HG02759 (cell line): ENCODE data around the gene SLC35G4.
"Not testable (repeated sequence)": the region's sequence is repeated elsewhere in the genome, so short reads cannot be mapped to it uniquely, and the experiment has no call there.

Experiments
- ATAC-seq: cut with Tn5 transposase; IDR thresholded peaks from one replicate; pipeline ENCODE4 v1.9.1; 2021; ENCODE audit warnings: mild to moderate bottlenecking, moderate library complexity; ENCODE audit not compliant: unreplicated experiment

Gene SLC35G4

DNA sequence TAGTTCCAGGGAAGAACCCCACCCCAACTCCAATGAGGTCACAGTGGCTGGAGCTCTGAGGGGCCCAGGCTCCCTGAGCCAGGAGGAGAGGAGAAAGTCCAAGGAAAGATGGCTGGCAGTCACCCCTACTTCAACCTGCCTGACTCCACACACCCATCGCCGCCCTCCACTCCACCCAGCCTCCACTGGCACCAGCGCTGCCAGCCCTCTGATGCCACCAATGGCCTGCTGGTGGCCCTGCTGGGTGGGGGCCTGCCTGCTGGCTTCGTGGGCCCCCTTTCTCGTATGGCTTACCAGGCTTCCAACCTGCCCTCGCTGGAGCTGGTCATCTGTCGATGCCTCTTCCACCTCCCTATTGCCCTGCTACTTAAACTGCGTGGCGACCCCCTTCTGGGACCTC lies at the start of gene SLC35G4:
SLC35G4 (plus strand) TSS at position 109 of the 400 bp plus-strand sequence; CDS start at position 109, 0 bp downstream.
- ATAC-seq, result not testable (repeated sequence)

DNA sequence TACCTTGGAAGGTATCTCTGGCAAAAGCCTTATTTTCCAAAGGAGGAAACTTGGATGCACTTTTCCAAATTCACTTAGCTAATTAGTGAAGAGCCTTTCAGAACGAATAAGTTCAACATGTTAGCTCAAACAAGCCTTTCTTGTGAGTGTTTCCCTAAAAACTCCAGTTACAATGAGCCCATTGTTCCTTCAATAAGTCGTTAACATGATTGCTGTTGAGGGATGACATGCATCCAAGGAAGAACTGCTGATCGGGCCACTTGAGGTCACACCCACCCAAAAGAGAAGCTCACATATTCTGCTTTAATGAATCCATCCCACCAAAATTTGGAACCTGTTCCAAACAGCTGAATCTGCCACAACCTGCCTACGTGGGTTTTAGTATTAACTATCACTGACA lies 48.1 kb upstream of the SLC35G4 start:
- ATAC-seq, result no peak

DNA sequence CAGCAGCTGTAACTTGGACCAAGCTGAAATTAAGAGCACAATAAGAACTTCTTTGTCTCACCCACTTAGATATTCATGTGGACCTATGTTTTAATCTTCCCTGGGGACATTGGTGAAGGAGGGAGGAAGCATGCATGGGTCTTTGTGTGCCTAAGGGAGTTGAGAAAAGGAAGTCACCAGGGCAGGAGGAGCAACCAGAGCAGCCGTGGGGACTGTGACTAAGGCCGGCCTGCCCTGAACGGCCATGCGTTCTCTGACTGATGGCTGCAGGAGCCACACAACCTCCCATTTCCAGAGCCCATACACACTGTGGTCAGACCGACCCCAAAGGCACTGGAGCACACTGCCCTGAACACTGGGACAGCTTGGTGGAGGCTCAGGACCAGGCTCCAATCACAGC lies 43.7 kb upstream of the SLC35G4 start:
- ATAC-seq, result no peak

DNA sequence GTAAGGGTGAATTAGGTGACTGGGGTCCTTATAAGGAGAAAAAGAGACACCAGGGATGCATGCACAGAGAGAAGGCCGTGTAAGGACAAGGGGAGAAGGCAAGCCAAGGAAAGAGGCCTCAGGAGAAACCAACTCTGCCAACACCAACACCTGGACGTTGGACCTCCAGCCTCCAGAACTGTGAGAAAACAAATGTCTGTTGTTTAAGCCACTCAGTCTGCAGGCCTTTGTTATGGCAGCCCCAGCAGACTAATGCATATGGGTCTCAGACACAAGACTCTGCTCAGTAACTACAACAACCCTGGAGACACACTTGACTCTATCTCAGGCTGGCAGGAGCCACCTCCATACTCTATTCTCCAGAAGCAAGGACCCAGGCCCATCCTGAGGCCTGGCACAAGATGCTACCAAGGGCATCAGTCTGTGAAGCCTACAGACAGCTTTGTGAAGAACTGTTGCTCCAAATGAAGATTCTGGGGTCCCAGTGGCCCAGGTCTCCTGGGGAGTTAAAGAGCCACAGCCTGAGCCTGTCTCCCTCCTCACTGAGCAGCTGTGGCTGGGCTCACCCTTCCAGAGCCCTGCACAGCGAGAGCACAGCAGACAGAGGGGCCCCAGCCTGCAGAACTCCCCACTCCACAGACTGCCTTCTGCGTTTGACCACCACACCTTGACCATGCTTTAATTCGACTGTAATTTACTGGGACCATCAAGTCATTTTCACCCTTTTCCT lies 43.0 kb upstream of the SLC35G4 start:
- ATAC-seq, result no peak

DNA sequence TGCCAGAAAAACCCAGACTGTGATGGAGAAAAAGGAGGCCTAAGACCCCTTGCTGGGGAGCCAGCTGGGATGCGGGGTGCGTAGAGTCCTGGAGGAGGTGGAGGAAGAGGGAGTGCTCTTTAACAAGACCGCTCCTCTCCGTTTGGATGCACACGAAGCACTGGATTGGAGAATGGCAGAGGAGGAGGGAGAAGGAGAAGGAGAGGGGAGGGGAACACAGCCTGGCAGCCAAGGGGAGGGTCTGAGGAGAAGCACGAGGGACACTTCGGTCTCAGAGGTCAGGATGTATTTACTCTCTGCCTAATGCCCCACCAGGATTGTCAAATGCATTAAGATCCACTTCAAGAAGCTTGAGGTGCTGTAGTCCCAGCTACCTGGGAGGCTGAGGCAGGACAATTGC lies 42.0 kb upstream of the SLC35G4 start:
- no peak for ATAC-seq

DNA sequence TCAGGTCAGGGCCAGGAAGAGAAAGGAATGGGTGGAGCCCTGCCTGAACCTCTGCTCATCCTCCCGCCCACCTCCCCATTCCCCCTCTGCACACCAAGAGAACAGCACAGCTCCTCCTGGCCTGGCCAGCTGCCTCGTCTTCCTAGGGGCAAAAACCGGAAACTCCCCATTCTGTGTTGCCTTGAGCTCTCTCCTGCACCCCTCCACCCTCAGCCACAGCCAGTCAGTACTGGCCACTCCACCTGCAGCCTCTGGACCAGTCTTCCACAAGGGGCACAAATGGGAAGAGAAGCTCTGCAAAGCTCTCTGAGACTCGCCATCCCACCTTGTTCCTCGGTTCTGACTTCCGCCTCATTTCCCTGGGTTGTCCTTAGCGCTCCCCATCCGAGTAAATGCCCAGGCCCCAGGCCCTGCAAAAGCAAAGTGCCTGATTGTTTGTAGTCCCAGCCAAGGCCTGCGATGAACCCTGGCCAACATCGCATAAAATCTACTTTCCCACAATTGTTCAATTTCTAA lies 39.3 kb upstream of the SLC35G4 start:
- ATAC-seq, result no peak

DNA sequence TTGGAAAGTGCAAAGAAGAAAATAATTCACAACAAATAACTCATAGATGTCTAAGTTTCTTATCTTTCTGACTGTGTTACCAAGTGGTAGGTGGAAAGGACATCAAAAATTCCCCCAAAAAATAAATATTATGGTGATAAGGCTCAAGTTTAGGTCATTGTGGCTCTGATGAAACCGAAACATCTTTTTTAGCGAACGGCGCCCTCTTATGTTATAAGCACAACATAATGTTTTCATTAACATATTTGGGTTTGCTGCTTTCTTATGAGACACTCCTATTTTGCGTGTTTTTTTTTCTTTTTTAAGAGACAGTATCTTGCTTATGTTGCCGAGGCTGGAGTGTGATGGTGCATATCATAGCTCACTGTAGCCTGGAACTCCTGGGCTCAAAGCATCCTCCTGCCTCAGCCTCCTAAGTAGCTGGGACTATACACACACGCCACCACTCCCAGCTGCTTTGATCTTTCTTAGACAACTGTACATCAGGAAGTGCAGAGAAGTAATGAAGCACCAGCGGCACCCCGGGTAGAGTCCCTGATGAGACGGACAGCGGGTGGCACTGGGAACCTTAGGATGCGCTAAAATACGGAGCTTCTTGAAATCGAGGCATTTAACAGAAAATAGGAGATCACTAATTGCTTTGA lies 38.5 kb upstream of the SLC35G4 start:
- no peak for ATAC-seq

DNA sequence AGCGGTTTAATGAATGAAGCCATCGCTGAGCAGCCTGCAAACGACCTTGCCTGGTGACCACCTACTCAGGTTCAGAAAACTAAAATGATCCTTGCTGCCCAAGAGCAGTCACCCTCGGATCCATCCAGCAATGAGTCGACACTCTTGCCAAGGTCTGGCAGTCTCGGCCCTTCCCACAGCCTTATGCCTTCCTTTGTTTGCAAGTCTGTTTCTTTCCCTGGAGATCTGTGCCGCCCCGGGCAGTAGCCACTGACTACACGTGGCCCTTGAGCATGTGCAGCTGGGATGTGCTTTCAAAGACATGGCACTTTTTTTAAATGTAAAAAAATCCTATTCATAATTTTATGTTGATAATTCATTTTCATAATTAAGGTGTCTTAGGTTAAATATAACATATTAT lies 37.2 kb upstream of the SLC35G4 start:
- ATAC-seq, result no peak

DNA sequence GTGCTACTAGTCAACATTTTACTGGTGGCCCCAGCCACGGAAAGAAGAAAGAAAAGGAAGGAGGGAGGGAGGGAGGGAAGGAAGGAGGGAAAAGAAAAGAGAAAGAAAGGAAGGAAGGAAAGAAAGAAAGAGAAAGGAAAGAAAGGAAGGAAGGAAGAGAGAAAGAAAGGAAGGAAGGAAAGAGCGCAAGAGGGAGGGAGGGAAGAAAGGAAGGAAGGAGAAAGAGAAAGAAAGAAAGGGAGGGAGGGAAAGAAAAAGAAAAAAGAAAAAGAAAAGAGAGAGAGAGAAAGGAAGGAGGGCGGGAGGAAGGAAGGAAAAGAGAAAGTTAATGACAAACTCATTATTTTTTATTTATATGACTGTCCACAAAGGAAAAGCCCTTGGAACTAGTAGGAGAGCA lies 34.9 kb upstream of the SLC35G4 start:
- ATAC-seq, result no peak

DNA sequence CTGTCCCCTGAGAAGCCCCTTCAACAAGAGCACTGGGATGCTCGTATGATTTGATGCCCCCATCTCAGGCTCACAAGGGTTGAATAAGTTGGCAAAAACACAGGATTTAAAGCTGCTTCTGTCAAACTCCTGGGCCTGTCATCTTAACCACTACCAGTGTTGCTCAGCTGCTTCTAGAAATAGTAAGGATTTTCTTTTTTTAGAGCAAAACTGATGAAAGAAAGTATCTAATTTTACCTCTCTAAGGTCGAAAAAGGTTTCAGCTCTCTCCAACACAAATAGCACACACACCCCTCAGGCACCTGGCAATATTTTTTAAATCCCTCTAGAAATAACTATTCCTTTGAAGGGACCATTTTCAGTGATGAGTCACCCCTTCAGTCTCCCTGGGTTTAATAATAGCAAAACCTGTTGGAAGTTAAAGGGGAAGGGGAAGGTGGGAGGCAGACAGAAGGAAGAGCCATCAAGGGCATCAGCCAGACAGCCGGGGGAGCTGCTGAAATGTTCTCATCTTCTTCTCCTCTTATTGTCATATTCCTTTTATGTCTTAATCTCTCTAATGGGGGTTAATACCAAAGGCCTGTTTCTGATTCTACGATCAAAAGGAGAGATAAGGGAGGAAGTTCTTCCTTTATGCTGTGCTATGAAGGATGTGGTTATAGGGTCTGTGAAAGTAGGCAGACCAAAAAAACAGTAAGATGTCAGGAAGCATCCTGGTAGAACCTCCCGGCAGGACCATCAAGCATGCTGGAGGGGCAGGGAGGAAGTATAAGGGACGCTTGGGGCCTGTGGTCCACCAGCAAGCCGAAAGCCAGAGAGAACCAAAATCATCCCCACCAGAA lies 31.9 kb upstream of the SLC35G4 start:
- no peak for ATAC-seq

DNA sequence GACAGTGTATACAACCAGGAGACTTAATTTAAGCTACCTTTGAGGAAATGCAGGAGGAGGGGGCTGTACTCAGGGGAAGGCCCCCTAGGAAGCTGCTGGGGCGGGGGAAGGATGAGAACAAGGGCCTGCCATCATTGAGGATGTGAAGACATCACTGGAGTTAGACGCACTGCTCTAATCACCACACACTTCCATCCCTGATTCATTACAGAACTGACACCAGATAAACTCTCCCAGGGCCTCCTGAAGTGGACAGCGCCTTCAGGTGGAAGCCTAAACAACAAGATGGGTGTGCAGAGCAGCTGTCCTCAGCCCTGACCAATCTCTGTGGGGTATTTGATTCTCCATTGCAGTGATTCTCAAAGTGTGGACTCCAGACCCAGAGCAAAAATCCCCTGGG lies 30.6 kb upstream of the SLC35G4 start:
- no peak for ATAC-seq

DNA sequence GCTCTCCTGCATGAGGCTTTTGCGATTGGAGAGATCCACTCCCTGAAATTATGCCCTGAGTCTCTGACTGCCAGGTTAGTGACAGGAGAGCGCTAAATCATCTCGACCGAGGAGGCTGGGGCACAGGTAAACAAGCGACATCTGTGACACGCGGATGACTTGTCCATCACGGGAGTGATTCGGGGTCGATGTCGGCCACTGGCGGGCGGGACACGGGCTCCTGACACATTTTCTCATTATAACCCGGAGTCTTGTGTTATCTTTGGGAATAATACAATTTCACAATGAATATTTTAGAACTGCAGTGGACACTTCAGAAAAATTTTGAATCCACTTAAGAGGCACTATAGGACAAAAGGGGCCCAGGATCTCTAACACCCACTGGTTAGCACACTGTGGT lies 29.5 kb upstream of the SLC35G4 start:
- ATAC-seq, result no peak

DNA sequence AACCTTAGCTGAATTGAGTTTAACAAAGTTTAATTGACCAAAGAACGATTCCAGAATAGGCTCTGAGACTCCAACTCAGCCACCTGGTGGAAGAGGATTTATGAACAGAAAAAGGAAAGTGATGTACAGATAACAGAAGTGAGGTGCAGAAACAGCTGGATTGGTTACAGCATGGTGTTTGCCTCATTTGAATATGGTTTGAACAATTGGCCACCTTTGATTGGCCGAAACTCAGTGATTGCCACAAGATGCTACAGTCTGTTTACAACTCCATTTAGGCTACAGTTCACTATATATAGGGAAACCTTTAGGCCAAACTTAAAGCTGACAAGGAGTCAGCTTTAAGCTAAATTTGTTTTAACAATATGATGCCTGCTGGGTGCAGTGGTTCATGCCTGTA lies 28.1 kb upstream of the SLC35G4 start:
- no peak for ATAC-seq

DNA sequence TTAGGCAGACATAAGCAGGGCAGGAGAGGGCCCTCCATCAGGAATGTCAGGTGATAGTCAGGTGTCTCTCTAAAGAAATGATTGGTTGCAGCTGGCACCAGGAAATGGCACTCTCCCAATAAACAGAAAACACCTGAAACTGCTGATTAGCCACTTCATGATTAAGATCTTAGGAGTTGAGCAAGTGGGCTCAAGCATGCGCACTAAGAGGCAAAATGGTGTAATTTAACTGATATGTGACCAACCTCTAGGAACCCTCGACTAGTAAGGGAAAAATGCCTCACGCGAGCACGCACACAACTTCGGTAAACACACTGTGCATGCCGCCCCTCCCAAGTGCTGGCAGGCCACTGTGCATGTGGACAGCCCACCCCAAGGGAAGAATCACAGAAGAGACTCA lies 23.8 kb upstream of the SLC35G4 start:
- no peak for ATAC-seq

DNA sequence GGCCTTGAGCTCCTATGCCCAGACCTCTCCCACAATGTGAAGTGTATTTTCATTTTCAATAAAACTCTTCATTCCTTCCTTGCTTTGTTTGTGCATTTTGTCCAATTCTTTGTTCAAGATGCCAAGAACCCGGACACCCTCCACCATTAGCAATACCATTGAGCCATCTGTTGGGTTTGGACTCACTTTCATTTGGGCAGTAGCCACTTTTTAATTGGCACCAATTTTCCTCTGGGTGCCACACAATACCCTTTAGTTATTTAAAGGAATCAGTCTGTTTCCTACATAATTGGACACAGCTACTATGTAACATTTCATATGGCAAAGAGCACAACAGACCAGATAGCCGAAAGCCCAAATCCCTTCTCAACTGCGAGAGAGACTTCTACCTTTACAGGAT lies 22.5 kb upstream of the SLC35G4 start:
- ATAC-seq, result no peak

DNA sequence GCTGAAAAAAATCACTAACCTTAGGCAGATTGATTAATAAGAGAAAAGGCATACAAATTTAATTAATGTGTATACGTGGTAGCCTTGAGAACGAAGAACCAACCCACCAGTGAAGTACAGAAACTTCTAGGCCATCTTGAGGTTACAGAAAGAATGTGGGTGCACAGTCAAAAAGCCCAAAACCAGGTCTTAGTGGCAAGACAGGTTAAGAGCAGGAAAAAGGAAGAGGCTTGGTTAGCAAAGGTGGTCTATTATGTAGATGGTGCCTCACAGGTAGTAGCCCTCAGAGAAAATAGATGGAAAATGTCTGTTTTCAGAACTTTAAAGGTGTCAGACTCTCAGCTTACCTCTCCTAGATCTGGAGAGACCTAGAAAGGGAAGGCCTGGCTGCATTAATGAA lies 22.0 kb upstream of the SLC35G4 start:
- no peak for ATAC-seq

DNA sequence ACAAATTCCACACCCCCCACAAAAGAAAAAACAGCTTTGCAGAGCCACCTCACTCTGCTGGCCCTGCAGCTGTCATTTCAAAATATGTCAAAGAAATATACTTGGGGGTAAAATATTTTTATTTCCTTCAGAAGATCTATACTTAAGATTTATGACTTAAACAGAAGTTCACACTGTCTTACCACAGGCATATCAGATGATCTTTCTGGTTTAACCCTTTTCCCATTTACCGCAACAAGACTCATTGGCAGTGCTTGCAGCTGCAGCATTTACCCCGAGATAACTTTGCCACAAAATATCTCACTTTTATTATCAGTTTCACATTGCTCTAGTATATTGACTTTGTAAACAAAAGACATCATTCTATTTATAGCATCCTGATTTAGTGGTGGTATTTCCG lies 21.6 kb upstream of the SLC35G4 start:
- ATAC-seq, result no peak

DNA sequence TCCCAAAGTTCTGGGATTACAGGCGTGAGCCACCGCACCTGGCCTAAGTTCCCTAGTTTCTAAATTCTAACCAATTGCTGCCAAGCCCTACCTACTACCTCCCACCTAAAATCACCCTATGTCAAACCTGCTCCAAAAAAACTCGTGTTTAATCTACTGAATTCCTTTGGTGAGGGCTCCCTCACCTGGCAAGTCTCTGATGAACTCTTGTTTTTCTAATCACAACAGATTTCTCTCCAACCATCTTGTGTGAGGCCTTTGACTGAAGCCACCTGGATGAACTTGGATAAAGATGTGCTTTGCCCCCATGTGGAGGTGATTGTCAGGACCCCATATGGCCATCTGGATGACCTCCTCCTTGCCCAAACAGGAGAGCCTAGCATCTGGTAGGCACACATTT lies 17.4 kb upstream of the SLC35G4 start:
- no peak for ATAC-seq

DNA sequence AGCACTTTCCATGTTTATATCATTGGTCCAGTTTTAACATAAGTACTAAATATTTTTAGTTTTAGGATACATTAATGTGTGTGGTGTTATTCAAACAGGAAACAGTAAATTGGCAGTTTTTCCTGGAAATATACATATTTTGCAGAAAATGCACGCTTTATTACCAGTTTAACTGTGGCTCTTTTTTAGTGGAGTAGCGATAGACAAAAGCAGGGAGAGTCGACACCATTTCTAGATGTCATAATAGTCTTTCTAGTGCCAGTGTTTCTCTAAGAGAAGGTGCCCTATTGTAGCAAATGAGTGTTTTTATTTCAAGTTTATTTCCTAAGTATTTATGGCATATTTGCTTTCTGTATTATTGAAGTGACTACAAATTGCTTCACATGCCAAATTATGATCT lies 9.1 kb upstream of the SLC35G4 start:
- no peak for ATAC-seq

DNA sequence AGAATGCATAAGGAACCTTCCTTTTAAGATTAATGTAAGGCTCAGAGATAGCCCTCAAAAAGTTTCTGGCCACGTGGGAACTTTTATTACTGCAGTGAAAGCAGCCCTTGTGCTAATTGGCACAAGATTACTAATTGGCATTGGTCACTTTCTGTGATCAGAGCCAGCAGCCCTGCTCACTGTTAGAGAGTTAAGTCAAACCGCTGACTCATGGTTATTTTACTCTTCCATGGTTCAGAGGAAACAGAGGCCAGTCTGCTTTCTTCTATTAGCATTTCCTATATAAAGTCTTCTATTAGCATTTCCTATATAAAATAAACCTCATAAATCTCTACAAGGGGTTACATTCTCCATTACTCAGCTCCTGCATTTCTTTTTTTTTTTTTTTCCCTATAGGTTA lies 1.5 kb upstream of the SLC35G4 start:
- ATAC-seq, result no peak

DNA sequence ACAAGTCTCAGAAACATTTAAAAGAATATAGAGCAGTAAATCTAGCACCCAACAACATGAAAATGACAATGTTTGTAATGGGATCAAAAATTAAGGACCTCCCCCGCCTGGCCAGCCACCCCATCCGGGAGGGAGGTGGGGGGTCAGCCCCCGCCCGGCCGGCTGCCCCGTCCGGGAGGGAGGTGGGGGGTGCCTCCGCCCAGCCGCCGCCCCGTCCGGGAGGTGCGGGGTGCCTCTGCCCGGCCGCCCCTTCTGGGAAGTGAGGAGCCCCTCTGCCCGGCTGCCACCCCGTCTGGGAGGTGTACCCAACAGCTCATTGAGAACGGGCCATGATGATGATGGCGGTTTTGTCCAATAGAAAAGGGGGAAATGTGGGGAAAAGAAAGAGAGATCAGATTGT lies 778 bp upstream of the SLC35G4 start:
- ATAC-seq, result not testable (repeated sequence)

DNA sequence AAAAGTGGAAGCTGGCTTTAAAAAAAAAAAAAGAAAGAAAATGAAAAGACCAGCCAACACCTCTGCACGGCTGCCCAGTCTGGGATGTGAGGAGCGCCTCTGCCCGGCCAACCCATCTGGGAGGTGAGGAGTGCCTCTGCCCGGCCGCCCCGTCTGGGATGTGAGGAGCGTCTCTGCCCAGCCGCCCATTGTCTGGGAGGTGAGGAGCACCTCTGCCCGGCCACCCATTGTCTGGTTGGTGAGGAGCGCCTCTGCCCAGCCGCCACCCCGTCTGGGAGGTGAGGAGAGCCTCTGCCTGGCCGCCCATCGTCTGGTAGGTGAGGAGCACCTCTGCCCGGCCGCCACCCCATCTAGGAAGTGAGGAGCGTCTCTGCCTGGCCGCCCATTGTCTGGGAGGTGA lies 3.7 kb downstream of the SLC35G4 start:
- ATAC-seq, result not testable (repeated sequence)
